HepG2 (cell line): ENCODE data around the gene BRSK2. TPM values are rescaled to one million over a fixed set of nuclear protein-coding genes. Genes with fewer than 3 reads are reported as not detected.

Experiments used
- ATAC-seq: fragments of 200-7000 bp; cut with Tn5 transposase; 3 replicates; pipeline ENCODE4 v1.9.1; 2020; ENCODE audit warnings: mild to moderate bottlenecking, moderate library complexity
- BruUV-seq: library from RNA; stranded (reverse); fragments of 400-500 nt; replicated peaks from 2 replicates; lab custom pipeline; 2021; lab: Mats Ljungman, UMichigan
- CTCF ChIA-PET: fragments of 300-600 bp; formaldehyde crosslinking; extraction: SDS; loops from one replicate; lab custom pipeline; 2021; ENCODE audit warnings: low total read pairs, inconsistent platforms, low intra/inter-chr PET ratio; lab: Yijun Ruan, JAX
- POLR2A ChIA-PET: fragments of 350-600 bp; sonication (Branson Sonifier 250); formaldehyde crosslinking; loops from one replicate; lab custom pipeline; 2020; ENCODE audit warnings: antibody characterized with exemption, inconsistent platforms; lab: Yijun Ruan, JAX
- DNase-seq: peaks from one replicate; pipeline ENCODE4 v3.0.0-alpha.2; 2015; ENCODE audit warnings: low spot score
- FAIRE-seq: peaks from 3 replicates; lab custom pipeline; 2011; peaks lifted over from hg19 to GRCh38; lab: Jason Lieb, UNC
- H2AFZ ChIP-seq: one replicate; pipeline ENCODE4 v1.6.1; 2011; ENCODE audit warnings: low read length, inconsistent platforms
- H3K27ac ChIP-seq: fragments of 300-600 bp; 3 replicates; pipeline ENCODE4 v1.8.0; 2011; ENCODE audit warnings: mixed run types, mild to moderate bottlenecking, mixed read lengths, low read length, inconsistent platforms; ENCODE audit not compliant: insufficient read depth; ENCODE audit errors: extremely low read length
- H3K27me3 ChIP-seq, 2 experiments: fragments of 200-600 bp in 1 of 2; 2 replicates in 1 of 2; 3 replicates in 1 of 2; pipeline versions ENCODE4 v1.6.0 to v1.8.0; 2011; ENCODE audit warnings: low read length in 2 of 2, mild to moderate bottlenecking in 2 of 2, moderate library complexity in 2 of 2, inconsistent platforms in 1 of 2; ENCODE audit not compliant: insufficient read depth in 2 of 2, control insufficient read depth in 1 of 2
- H3K36me3 ChIP-seq, 2 experiments: fragments of 200-600 bp in 1 of 2; replicated peaks in 1 of 2; 2 replicates in 1 of 2; 3 replicates in 1 of 2; pipeline versions ENCODE4 v1.5.1 to v1.8.0; 2011; ENCODE audit warnings: low read length in 2 of 2, inconsistent platforms in 1 of 2; ENCODE audit not compliant: insufficient read depth in 2 of 2, control insufficient read depth in 1 of 2
- H3K4me1 ChIP-seq: 2 replicates; pipeline ENCODE4 v1.5.1; 2012; ENCODE audit warnings: low read length, inconsistent platforms; ENCODE audit not compliant: insufficient read depth
- H3K4me2 ChIP-seq: 2 replicates; pipeline ENCODE4 v1.6.0; 2011; ENCODE audit warnings: low read depth, low read length, inconsistent platforms
- H3K4me3 ChIP-seq, 3 experiments: fragments of 200-600 bp in 1 of 3; sonication (generic), shearing (Covaris generic) in 1 of 3; replicated peaks in 1 of 3; 2 replicates each; pipeline ENCODE4 v1.5.1; 2011 to 2016; ENCODE audit warnings: low read length in 3 of 3, inconsistent platforms in 2 of 3, low read depth in 2 of 3, mild to moderate bottlenecking in 2 of 3, control low read depth in 1 of 3, mixed read lengths in 1 of 3; ENCODE audit not compliant: insufficient read depth in 1 of 3
- H3K79me2 ChIP-seq: one replicate; pipeline ENCODE4 v1.6.1; 2011; ENCODE audit warnings: low read length, inconsistent platforms; ENCODE audit not compliant: insufficient read depth
- H3K9ac ChIP-seq: 2 replicates; pipeline ENCODE4 v1.6.0; 2011; ENCODE audit warnings: mild to moderate bottlenecking, low read depth, low read length, inconsistent platforms; ENCODE audit not compliant: insufficient read depth
- H3K9me3 ChIP-seq: 2 replicates; pipeline ENCODE4 v1.5.1; 2012; ENCODE audit warnings: mild to moderate bottlenecking, low read length
- H4K20me1 ChIP-seq: 2 replicates; pipeline ENCODE4 v1.6.0; 2011; ENCODE audit warnings: inconsistent platforms, mild to moderate bottlenecking, low read length, moderate library complexity; ENCODE audit not compliant: insufficient read depth
- ATF7 ChIP-seq, 2 experiments: fragments of 450-650 bp in 1 of 2; sonication (generic) in 1 of 2; formaldehyde crosslinking in 1 of 2; IDR thresholded peaks; 2 replicates each; pipeline versions ENCODE4 v1.4.0 to v1.6.1; 2016 to 2020; ENCODE audit warnings: antibody characterized with exemption in 1 of 2, mild to moderate bottlenecking in 1 of 2, missing genetic modification reagents in 1 of 2
- HOXA5 ChIP-seq: sonication (generic); formaldehyde crosslinking; IDR thresholded peaks from 2 replicates; pipeline ENCODE4 v1.4.0; 2020; ENCODE audit warnings: missing genetic modification reagents
- JUN ChIP-seq: sonication (generic); formaldehyde crosslinking; IDR thresholded peaks from 2 replicates; pipeline ENCODE4 v1.4.0; 2020; ENCODE audit warnings: mild to moderate bottlenecking, missing genetic modification reagents
- NCOA2 ChIP-seq: sonication (generic); formaldehyde crosslinking; IDR thresholded peaks from 2 replicates; pipeline ENCODE4 v1.8.0; 2022; ENCODE audit warnings: inconsistent platforms
- PCBP1 ChIP-seq: fragments of 200-400 bp; formaldehyde crosslinking; IDR thresholded peaks from 2 replicates; pipeline ENCODE4 v1.6.1; 2017; ENCODE audit warnings: mild to moderate bottlenecking, low read depth, low read length, borderline replicate concordance
- ZC3H4 ChIP-seq: sonication (generic); formaldehyde crosslinking; IDR thresholded peaks from 2 replicates; pipeline ENCODE4 v1.4.0; 2020; ENCODE audit warnings: missing genetic modification reagents, borderline replicate concordance
- ZFX ChIP-seq: sonication (generic); formaldehyde crosslinking; IDR thresholded peaks from 2 replicates; pipeline ENCODE4 v1.4.0; 2020; ENCODE audit warnings: mild to moderate bottlenecking, low read depth, missing genetic modification reagents, moderate library complexity
- ZNF260 ChIP-seq: sonication (generic); formaldehyde crosslinking; IDR thresholded peaks from 2 replicates; pipeline ENCODE4 v1.4.0; 2020; ENCODE audit warnings: missing genetic modification reagents, low read depth, mild to moderate bottlenecking, borderline replicate concordance
- WGBS: methylation state at CpG from one replicate; pipeline ENCODE4 v1.1.6; 2017; ENCODE audit warnings: low lambda C conversion rate; 5-methylcytosine and 5-hydroxymethylcytosine counted together
- in situ Hi-C: cut with HindIII; loops from 2 replicates; pipeline ENCODE4 v1.10.0; 2017; ENCODE audit warnings: low pct_unique_long_range_greater_than_20kb; ENCODE audit not compliant: extremely low pct_ligation_motif_present
- intact Hi-C: fragments of 100-400 bp; cut with micrococcal nuclease; formaldehyde crosslinking; loops from one replicate; pipeline ENCODE4 v1.10.0; 2022; ENCODE audit not compliant: unreplicated experiment
- polyA plus RNA-seq, 8 experiments: library from polyadenylated mRNA; depleted of rRNA in 3 of 8; stranded (reverse) in 7 of 8; unstranded in 1 of 8; fragments of >200 nt; fragmentation: Illumina TruSeq in 4 of 8; extraction: Trizol in 4 of 8; gene quantifications; 2 replicates each; pipeline versions ENCODE4 v1.2.1 to v1.2.3, GENCODE V29; 2011 to 2016; ENCODE audit warnings: low read depth in 4 of 8, missing spikeins in 1 of 8, mixed read lengths in 1 of 8; ENCODE audit not compliant: insufficient read depth in 1 of 8
- total RNA-seq, 5 experiments: library from RNA; depleted of rRNA; stranded (reverse); fragments of >200 nt; fragmentation: Illumina TruSeq; extraction: Trizol; gene quantifications; 2 replicates each; pipeline ENCODE4 v1.2.3, GENCODE V29; 2016; ENCODE audit warnings: low read depth in 1 of 5
- TF ChIP-seq, protein P1 (sequence below): sonication (generic); formaldehyde crosslinking; IDR thresholded peaks from 2 replicates; pipeline ENCODE4 v1.5.1; 2020; ENCODE audit warnings: missing genetic modification reagents, mild to moderate bottlenecking, borderline replicate concordance

BRSK2 gene
- total and polyA plus RNA-seq, 2 of the 13 experiments (the other 11 are each of a cell fraction or from before 2014, with no cell fraction given), result 0.74 to 1.1 TPM

GRCh38 chr11:1412377-1413095 lies 22.8 kb downstream of the BRSK2 start (continued):
- TF ChIP-seq NCOA2 (no peak), ATF7 (IDR thresholded peaks at IDR 0.05) (no peak), ATF7 (CRISPR knock-in tag; IDR thresholded peaks at IDR 0.05) (no peak), PCBP1 (no peak), ZC3H4 (no peak), JUN (CRISPR knock-in tag) (no peak)

DNA sequence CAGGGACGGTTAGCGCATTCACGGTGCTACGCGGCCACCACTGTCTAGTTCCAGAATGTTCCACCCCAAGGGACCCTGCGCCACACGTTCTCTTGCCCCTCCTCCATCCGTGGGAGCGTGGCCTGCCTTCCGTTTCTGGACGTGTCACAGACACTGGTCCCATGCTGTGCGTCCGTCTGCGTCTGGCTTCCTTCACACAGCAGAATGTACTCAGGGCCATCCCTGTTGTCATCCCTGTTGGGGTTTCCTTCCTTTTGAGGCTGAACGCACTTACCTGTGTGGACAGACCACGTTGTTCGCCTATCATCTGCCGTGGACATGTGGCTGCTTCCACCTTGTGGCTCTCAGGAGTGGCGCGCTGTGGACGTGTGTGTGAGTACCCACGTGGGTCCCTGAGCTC lies 24.9 kb downstream of the BRSK2 start:
- DNase-seq (no peak), FAIRE-seq (no peak), ATAC-seq (no peak)
- Histone ChIP-seq H3K36me3 (no peaks in the 10 kb centered on the region), H3K9me3 (peaks cover 27% of the 10 kb centered on the region), H3K79me2 (no peaks in the 10 kb centered on the region), H3K4me1 (no peaks in the 10 kb centered on the region), H3K4me3 (no peak overlapping the region), H3K9ac (no peak overlapping the region), H4K20me1 (0 out of 2 replicates have a peak, but pooled peaks cover 3% of the 10 kb centered on the region), H3K27ac (no peak overlapping the region), H3K27me3 (peaks cover under 1 to 3% of the 10 kb centered on the region in 2 experiments; a peak in 1 of 5 replicates), H2AFZ (no peak overlapping the region), H3K4me2 (no peak overlapping the region)
- POLR2A ChIA-PET, result no interaction called here
- intact Hi-C loops, result no loop called here
- CTCF ChIA-PET, result no interaction called here
- 55% methylated on average over 22 of the region's 22 CpGs for WGBS
- in situ Hi-C loops, result no loop called here
- BruUV-seq, result no TSS peak
- no peak for TF ChIP-seq ZNF260 (CRISPR knock-in tag)
- TF ChIP-seq, protein P1, sequence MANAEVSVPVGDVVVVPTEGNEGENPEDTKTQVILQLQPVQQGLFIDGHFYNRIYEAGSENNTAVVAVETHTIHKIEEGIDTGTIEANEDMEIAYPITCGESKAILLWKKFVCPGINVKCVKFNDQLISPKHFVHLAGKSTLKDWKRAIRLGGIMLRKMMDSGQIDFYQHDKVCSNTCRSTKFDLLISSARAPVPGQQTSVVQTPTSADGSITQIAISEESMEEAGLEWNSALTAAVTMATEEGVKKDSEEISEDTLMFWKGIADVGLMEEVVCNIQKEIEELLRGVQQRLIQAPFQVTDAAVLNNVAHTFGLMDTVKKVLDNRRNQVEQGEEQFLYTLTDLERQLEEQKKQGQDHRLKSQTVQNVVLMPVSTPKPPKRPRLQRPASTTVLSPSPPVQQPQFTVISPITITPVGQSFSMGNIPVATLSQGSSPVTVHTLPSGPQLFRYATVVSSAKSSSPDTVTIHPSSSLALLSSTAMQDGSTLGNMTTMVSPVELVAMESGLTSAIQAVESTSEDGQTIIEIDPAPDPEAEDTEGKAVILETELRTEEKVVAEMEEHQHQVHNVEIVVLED (CRISPR knock-in tag), result no peak
- no peak for TF ChIP-seq ZFX (CRISPR knock-in tag)
- TF ChIP-seq HOXA5, result no peak
